ENCODE measurements around the gene DDIT4. TPM values are rescaled to one million over a fixed set of nuclear protein-coding genes. Genes with fewer than 3 reads are reported as not detected.
"Not testable (repeated sequence)": the region's sequence is repeated elsewhere in the genome, so short reads cannot be mapped to it uniquely, and the experiment has no call there.

The DDIT4 gene
- total RNA-seq, 1 experiment from 2014 or later: 68.9 TPM

GRCh38 chr10:72303424-72304128 is 29.9 kb downstream of the DDIT4 start:
- CTCF ChIA-PET: no interaction called here
- ATAC-seq: no peak

DNA sequence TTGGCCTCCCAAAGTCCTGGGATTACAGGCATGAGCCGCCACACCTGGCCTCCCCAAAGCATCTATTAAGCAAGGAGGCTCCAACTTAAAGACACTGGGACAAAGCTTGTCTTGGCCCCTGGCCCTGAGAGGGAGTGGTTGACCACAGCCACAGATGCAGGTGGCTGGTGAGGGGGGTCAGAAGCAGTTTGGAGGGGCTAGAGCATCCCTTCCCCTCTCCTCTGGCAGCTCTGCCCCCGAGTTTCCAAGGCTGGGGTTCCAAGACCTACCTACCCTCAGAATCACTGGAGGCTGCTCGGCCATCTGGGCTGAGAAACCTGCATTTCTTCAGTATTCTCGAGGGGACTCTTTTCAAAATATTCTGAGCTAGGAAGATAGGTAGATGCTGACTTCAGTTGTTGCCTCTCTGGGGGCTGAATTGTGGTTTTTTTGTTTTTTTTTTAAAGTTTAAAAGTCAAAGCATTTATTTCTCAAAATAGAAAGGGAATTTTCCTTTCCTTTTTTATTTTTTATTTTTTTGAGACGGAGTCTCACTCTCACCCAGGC is 32.6 kb downstream of the DDIT4 start:
- H3K4me1 ChIP-seq (ENCODE audit: insufficient read depth, low read length): peaks cover 31% of the 10 kb centered on the region
- POLR2A ChIA-PET (ENCODE audit: unreplicated experiment): no interaction called here

More at GRCh38 chr10:72303424-72304128, 29.9 kb downstream of the DDIT4 start:
- intact Hi-C loops (cut with micrococcal nuclease): no loop called here
- no peak for TF ChIP-seq EZH2 (IDR thresholded peaks at IDR 0.05; ENCODE audit: low read length, unreplicated experiment)
- H3K9me2 ChIP-seq (replicated peaks; ENCODE audit: low read length): no peaks in the 10 kb centered on the region
- no peaks in the 10 kb centered on the region for H4K20me1 ChIP-seq (ENCODE audit: low read length)
- H3K9ac ChIP-seq (ENCODE audit: low read length): no peak overlapping the region
- POLR2A ChIA-PET (ENCODE audit: unreplicated experiment): interaction anchor here (0.5 kb wide), 1 partner anchor 88 kb away, joined by 21 read pairs; the partner anchor contains the start of genes ANAPC16 and ASCC1
- no peak overlapping the region for H2AFZ ChIP-seq (ENCODE audit: low read length)
- no peaks in the 10 kb centered on the region for H3K27me3 ChIP-seq (ENCODE audit: low read length)
- H3K4me2 ChIP-seq (ENCODE audit: low read length): no peak overlapping the region
- no TSS peak for BruUV-seq (replicated peaks)
- peaks cover 6% of the 10 kb centered on the region for H3K4me1 ChIP-seq (ENCODE audit: insufficient read depth, low read length)
- H3K9me3 ChIP-seq (ENCODE audit: low read length): no peaks in the 10 kb centered on the region
- no peak overlapping the region for H3K4me3 ChIP-seq (ENCODE audit: low read length)
- no peak overlapping the region for H3K27ac ChIP-seq (ENCODE audit: low read length)
- H3F3A ChIP-seq (ENCODE audit: low read length, unreplicated experiment): no peaks in the 10 kb centered on the region
- DNase-seq: no peak
- no peaks in the 10 kb centered on the region for H3K36me3 ChIP-seq (ENCODE audit: low read depth, low read length)
- no peaks in the 10 kb centered on the region for H3K79me2 ChIP-seq (ENCODE audit: low read length)

GRCh38 chr10:72307711-72308110 is 34.0 kb downstream of the DDIT4 start:
- H3K9me3 ChIP-seq (ENCODE audit: low read length); H3K36me3 ChIP-seq (ENCODE audit: low read depth, low read length); POLR2A ChIA-PET (ENCODE audit: unreplicated experiment); intact Hi-C loops (cut with micrococcal nuclease); H4K20me1 ChIP-seq (ENCODE audit: low read length); H3K4me2 ChIP-seq (ENCODE audit: low read length); H3K4me3 ChIP-seq (ENCODE audit: low read length); H3K9ac ChIP-seq (ENCODE audit: low read length); DNase-seq; H3K27me3 ChIP-seq (ENCODE audit: low read length); H3K27ac ChIP-seq (ENCODE audit: low read length); ATAC-seq; H3F3A ChIP-seq (ENCODE audit: low read length, unreplicated experiment); H3K79me2 ChIP-seq (ENCODE audit: low read length); BruUV-seq (replicated peaks); H3K9me2 ChIP-seq (replicated peaks; ENCODE audit: low read length); CTCF ChIA-PET; H2AFZ ChIP-seq (ENCODE audit: low read length): not testable (repeated sequence)
- H3K4me1 ChIP-seq (ENCODE audit: insufficient read depth, low read length): peaks cover 31% of the 10 kb centered on the region

More for the DNA sequence above, 32.6 kb downstream of the DDIT4 start:
- Histone ChIP-seq H3K4me3 (ENCODE audit: low read length) (no peak overlapping the region), H3K9me2 (replicated peaks; ENCODE audit: low read length) (no peaks in the 10 kb centered on the region), H3K9me3 (ENCODE audit: low read length) (no peaks in the 10 kb centered on the region), H3K9ac (ENCODE audit: low read length) (no peak overlapping the region), H3K27ac (ENCODE audit: low read length) (no peak overlapping the region), H3K36me3 (ENCODE audit: low read depth, low read length) (no peaks in the 10 kb centered on the region), H3K27me3 (ENCODE audit: low read length) (no peaks in the 10 kb centered on the region), H3K79me2 (ENCODE audit: low read length) (no peaks in the 10 kb centered on the region), H3K4me2 (ENCODE audit: low read length) (no peak overlapping the region), H4K20me1 (ENCODE audit: low read length) (no peaks in the 10 kb centered on the region), H2AFZ (ENCODE audit: low read length) (no peak overlapping the region), H3F3A (ENCODE audit: low read length, unreplicated experiment) (no peaks in the 10 kb centered on the region)
- CTCF ChIA-PET: no interaction called here
- DNase-seq (no peak), ATAC-seq (no peak)
- no TSS peak for BruUV-seq (replicated peaks)
- intact Hi-C loops (cut with micrococcal nuclease): no loop called here
- TF ChIP-seq, protein P1, sequence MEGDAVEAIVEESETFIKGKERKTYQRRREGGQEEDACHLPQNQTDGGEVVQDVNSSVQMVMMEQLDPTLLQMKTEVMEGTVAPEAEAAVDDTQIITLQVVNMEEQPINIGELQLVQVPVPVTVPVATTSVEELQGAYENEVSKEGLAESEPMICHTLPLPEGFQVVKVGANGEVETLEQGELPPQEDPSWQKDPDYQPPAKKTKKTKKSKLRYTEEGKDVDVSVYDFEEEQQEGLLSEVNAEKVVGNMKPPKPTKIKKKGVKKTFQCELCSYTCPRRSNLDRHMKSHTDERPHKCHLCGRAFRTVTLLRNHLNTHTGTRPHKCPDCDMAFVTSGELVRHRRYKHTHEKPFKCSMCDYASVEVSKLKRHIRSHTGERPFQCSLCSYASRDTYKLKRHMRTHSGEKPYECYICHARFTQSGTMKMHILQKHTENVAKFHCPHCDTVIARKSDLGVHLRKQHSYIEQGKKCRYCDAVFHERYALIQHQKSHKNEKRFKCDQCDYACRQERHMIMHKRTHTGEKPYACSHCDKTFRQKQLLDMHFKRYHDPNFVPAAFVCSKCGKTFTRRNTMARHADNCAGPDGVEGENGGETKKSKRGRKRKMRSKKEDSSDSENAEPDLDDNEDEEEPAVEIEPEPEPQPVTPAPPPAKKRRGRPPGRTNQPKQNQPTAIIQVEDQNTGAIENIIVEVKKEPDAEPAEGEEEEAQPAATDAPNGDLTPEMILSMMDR (conservative IDR thresholded peaks at IDR 0.05; ENCODE audit: low read depth, low read length): no peak
- TF ChIP-seq EZH2phosphoT487 (IDR thresholded peaks at IDR 0.05; ENCODE audit: borderline replicate concordance, low read length): no peak
- no peak for TF ChIP-seq EZH2 (IDR thresholded peaks at IDR 0.05; ENCODE audit: low read length, unreplicated experiment)

Data from PC-3 (cell line).